GM21360 (cell line): ENCODE data around the gene FDX2.
A peak's percentile ranks its signal among the peaks of the same experiment; 100 is the strongest.
"Not testable (repeated sequence)": the region's sequence is repeated elsewhere in the genome, so short reads cannot be mapped to it uniquely, and the experiment has no call there.

ENCODE experiments used
- ATAC-seq: cut with Tn5 transposase; IDR thresholded peaks from one replicate; pipeline ENCODE4 v1.9.1; 2021; ENCODE audit warnings: mild to moderate bottlenecking, moderate library complexity; ENCODE audit not compliant: unreplicated experiment

The FDX2 gene

GRCh38 chr19:10315335-10316214, at the start of gene FDX2:
Gene FDX2 (minus strand): TSS chr19:10316015. CDS start chr19:10315996, 19 bp downstream.
- peak; percentile 63 for ATAC-seq

GRCh38 chr19:10365518-10365917, 49.7 kb upstream of the FDX2 start:
- ATAC-seq = no peak

GRCh38 chr19:10364644-10365043, 48.8 kb upstream of the FDX2 start:
- ATAC-seq = no peak

GRCh38 chr19:10363789-10364281, 48.0 kb upstream of the FDX2 start:
- no peak for ATAC-seq

- no peak for ATAC-seq
These were observed 46.4 kb upstream of the FDX2 start for GRCh38 chr19:10362259-10362658.

- no peak for ATAC-seq
These were observed 45.8 kb upstream of the FDX2 start for GRCh38 chr19:10361569-10362011.

- ATAC-seq = no peak
These were observed 40.6 kb upstream of the FDX2 start for GRCh38 chr19:10356431-10356830.

- ATAC-seq = no peak
These were observed 38.1 kb upstream of the FDX2 start for GRCh38 chr19:10353793-10354391.

GRCh38 chr19:10352764-10353671, 37.2 kb upstream of the FDX2 start:
- ATAC-seq = no peak

- no peak for ATAC-seq
These were observed 30.7 kb upstream of the FDX2 start for GRCh38 chr19:10346509-10346908.

GRCh38 chr19:10344780-10345179, 29.0 kb upstream of the FDX2 start:
- no peak for ATAC-seq

- no peak for ATAC-seq
These were observed 27.7 kb upstream of the FDX2 start for GRCh38 chr19:10343495-10343894.

- ATAC-seq = no peak
These were observed 24.2 kb upstream of the FDX2 start for GRCh38 chr19:10339977-10340376.

GRCh38 chr19:10339380-10339960, 23.7 kb upstream of the FDX2 start, which contains the start of gene ICAM3:
Gene ICAM3 (minus strand): TSS chr19:10339624. CDS start chr19:10339614, 10 bp downstream.
- no peak for ATAC-seq

- ATAC-seq = no peak
These were observed 23.1 kb upstream of the FDX2 start for GRCh38 chr19:10338940-10339339.

GRCh38 chr19:10336725-10337124, 20.9 kb upstream of the FDX2 start:
- ATAC-seq = not testable (repeated sequence)

GRCh38 chr19:10335352-10335985, 19.7 kb upstream of the FDX2 start:
- ATAC-seq = no peak

GRCh38 chr19:10334588-10335351, 19.0 kb upstream of the FDX2 start:
- ATAC-seq = no peak
